HEK293 (cell line): Measurements from ENCODE around the gene SF1.

ENCODE experiments used
- BCL11B ChIP-seq: fragments of 450-650 bp; formaldehyde crosslinking; IDR thresholded peaks from 2 replicates; pipeline ENCODE4 v1.5.1; 2016; ENCODE audit warnings: low read depth, missing biosample characterization, missing genetic modification characterization
- FEZF1 ChIP-seq: fragments of 450-650 bp; formaldehyde crosslinking; IDR thresholded peaks from 2 replicates; pipeline ENCODE4 v1.5.1; 2016; ENCODE audit warnings: missing biosample characterization, missing genetic modification characterization
- KLF8 ChIP-seq: fragments of 450-650 bp; formaldehyde crosslinking; IDR thresholded peaks from 2 replicates; pipeline ENCODE4 v1.5.1; 2016; ENCODE audit warnings: missing biosample characterization, missing genetic modification characterization
- MYNN ChIP-seq: fragments of 450-650 bp; formaldehyde crosslinking; IDR thresholded peaks from 2 replicates; pipeline ENCODE4 v1.5.1; 2016; ENCODE audit warnings: missing biosample characterization, missing genetic modification characterization, borderline replicate concordance
- RBAK ChIP-seq: fragments of 450-650 bp; formaldehyde crosslinking; IDR thresholded peaks from 2 replicates; pipeline ENCODE4 v1.5.1; 2016; ENCODE audit warnings: missing biosample characterization, missing genetic modification characterization
- SALL2 ChIP-seq: fragments of 450-650 bp; formaldehyde crosslinking; IDR thresholded peaks from 2 replicates; pipeline ENCODE4 v1.5.0; 2017; ENCODE audit warnings: missing biosample characterization, mild to moderate bottlenecking, missing genetic modification characterization, borderline replicate concordance
- SP3 ChIP-seq: fragments of 450-650 bp; formaldehyde crosslinking; IDR thresholded peaks from 2 replicates; pipeline ENCODE4 v1.5.1; 2016; ENCODE audit warnings: missing biosample characterization, missing genetic modification characterization
- ZBTB17 ChIP-seq: fragments of 450-650 bp; formaldehyde crosslinking; IDR thresholded peaks from 2 replicates; pipeline ENCODE4 v1.5.1; 2016; ENCODE audit warnings: missing biosample characterization, missing genetic modification characterization
- ZNF10 ChIP-seq: fragments of 450-650 bp; formaldehyde crosslinking; IDR thresholded peaks from 2 replicates; pipeline ENCODE4 v1.5.1; 2017; ENCODE audit warnings: missing biosample characterization, missing genetic modification characterization
- ZNF133 ChIP-seq: fragments of 450-650 bp; formaldehyde crosslinking; IDR thresholded peaks from 2 replicates; pipeline ENCODE4 v1.5.1; 2016; ENCODE audit warnings: missing biosample characterization, missing genetic modification characterization
- ZNF174 ChIP-seq: fragments of 450-650 bp; formaldehyde crosslinking; IDR thresholded peaks from 2 replicates; pipeline ENCODE4 v1.5.0; 2017; ENCODE audit warnings: missing biosample characterization, mild to moderate bottlenecking, missing genetic modification characterization
- ZNF292 ChIP-seq: fragments of 450-650 bp; formaldehyde crosslinking; IDR thresholded peaks from 2 replicates; pipeline ENCODE4 v1.5.1; 2016; ENCODE audit warnings: low read depth, missing biosample characterization, missing genetic modification characterization, borderline replicate concordance
- ZNF37A ChIP-seq: fragments of 450-650 bp; IDR thresholded peaks from 2 replicates; pipeline ENCODE4 v1.5.1; 2018; ENCODE audit warnings: missing biosample characterization, missing genetic modification characterization
- ZNF48 ChIP-seq: fragments of 450-650 bp; formaldehyde crosslinking; IDR thresholded peaks from 2 replicates; pipeline ENCODE4 v1.5.1; 2016; ENCODE audit warnings: missing biosample characterization, missing genetic modification characterization
- ZNF561 ChIP-seq: fragments of 450-650 bp; IDR thresholded peaks from 2 replicates; pipeline ENCODE4 v1.5.1; 2018; ENCODE audit warnings: missing biosample characterization, missing genetic modification characterization, borderline replicate concordance
- ZNF596 ChIP-seq: fragments of 450-650 bp; IDR thresholded peaks from 2 replicates; pipeline ENCODE4 v1.5.0; 2018; ENCODE audit warnings: missing biosample characterization, mild to moderate bottlenecking, missing genetic modification characterization, moderate library complexity
- ZNF621 ChIP-seq: fragments of 450-650 bp; formaldehyde crosslinking; IDR thresholded peaks from 2 replicates; pipeline ENCODE4 v1.5.1; 2017; ENCODE audit warnings: missing biosample characterization, missing genetic modification characterization
- ZNF626 ChIP-seq: fragments of 450-650 bp; sonication (Bioruptor Pico); formaldehyde crosslinking; IDR thresholded peaks from 2 replicates; pipeline ENCODE4 v1.5.1; 2018; ENCODE audit warnings: missing biosample characterization, missing genetic modification characterization, inconsistent platforms
- ZNF747 ChIP-seq: fragments of 450-650 bp; formaldehyde crosslinking; IDR thresholded peaks from 2 replicates; pipeline ENCODE4 v1.5.1; 2016; ENCODE audit warnings: missing biosample characterization, missing genetic modification characterization
- ZNF777 ChIP-seq: fragments of 450-650 bp; formaldehyde crosslinking; IDR thresholded peaks from 2 replicates; pipeline ENCODE4 v1.5.1; 2017; ENCODE audit warnings: missing biosample characterization, missing genetic modification characterization, borderline replicate concordance
- ZNF791 ChIP-seq: fragments of 450-650 bp; formaldehyde crosslinking; IDR thresholded peaks from 2 replicates; pipeline ENCODE4 v1.5.1; 2016; ENCODE audit warnings: missing biosample characterization, missing genetic modification characterization
- TF ChIP-seq, protein P1 (sequence below): fragments of 450-650 bp; formaldehyde crosslinking; conservative IDR thresholded peaks from 2 replicates; pipeline ENCODE4 v1.5.1; 2016; ENCODE audit warnings: low read depth, missing biosample characterization, missing genetic modification characterization
- TF ChIP-seq, protein P2 (sequence below): fragments of 450-650 bp; IDR thresholded peaks from 2 replicates; pipeline ENCODE4 v1.5.1; 2018; ENCODE audit warnings: missing biosample characterization, mild to moderate bottlenecking, missing genetic modification characterization
- TF ChIP-seq, protein P3 (sequence below): fragments of 450-650 bp; formaldehyde crosslinking; IDR thresholded peaks from 2 replicates; pipeline ENCODE4 v1.5.1; 2016; ENCODE audit warnings: missing biosample characterization, missing genetic modification characterization
- TF ChIP-seq, protein P4 (sequence below): fragments of 450-650 bp; formaldehyde crosslinking; IDR thresholded peaks from 2 replicates; pipeline ENCODE4 v1.5.1; 2017; ENCODE audit warnings: missing biosample characterization, missing genetic modification characterization

SF1 gene

DNA sequence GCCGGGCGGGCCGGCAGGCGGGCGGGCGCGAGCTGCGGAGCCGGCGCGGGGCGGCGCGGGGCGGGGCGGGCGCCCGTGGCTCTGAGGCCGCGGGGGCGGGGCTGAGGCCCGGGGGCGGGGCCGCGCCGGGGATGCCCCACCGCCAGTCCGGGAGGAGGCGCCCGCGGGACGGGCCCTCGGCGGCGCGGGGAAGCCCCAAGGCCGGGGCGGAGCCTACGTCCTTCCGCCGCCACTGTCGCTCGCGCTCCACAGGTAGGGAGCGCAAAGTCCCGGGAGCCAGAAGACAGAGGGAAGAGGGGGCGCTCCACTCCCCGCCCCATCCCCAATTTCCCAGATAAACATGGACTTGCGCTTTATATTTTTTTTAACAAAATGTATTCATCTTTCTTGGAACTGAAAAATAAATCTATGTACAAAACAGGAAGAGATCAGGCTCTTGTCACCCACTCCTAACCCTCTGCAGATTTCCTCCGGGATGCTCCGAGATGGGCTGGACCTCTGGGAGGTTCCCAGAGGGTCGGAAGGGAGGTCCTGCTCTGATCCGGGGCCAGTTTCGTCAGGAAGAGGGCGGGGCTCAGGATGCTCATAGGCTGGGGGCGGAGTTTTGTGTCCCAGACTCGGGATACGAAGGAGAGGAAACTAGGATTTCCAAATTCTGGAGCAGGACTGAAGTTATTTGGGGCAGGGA, 25.0 kb upstream of the SF1 start, which contains the start of gene MAP4K2 (continued):
- TF ChIP-seq ZNF292 (tag by site-specific recombination) (no peak), FEZF1 (tag by site-specific recombination) (no peak), ZNF10 (tag by site-specific recombination) (no peak), ZNF37A (tag by site-specific recombination) (no peak), ZNF133 (no peak), ZNF596 (tag by site-specific recombination) (no peak), ZNF561 (peak; percentile 25; the same call in 1 of the 2 replicates), RBAK (tag by site-specific recombination) (no peak), ZNF626 (no peak), ZNF747 (tag by site-specific recombination) (no peak), BCL11B (tag by site-specific recombination) (no peak), ZNF777 (tag by site-specific recombination) (no peak), ZNF174 (tag by site-specific recombination) (no peak), SALL2 (tag by site-specific recombination) (no peak), ZBTB17 (tag by site-specific recombination) (peak; percentile 53), MYNN (no peak), ZNF621 (tag by site-specific recombination) (no peak), KLF8 (peak; percentile 19; the same call in 1 of the 2 replicates), ZNF48 (no peak), ZNF791 (tag by site-specific recombination) (no peak), SP3 (peak; percentile 79)
- TF ChIP-seq, protein P1, sequence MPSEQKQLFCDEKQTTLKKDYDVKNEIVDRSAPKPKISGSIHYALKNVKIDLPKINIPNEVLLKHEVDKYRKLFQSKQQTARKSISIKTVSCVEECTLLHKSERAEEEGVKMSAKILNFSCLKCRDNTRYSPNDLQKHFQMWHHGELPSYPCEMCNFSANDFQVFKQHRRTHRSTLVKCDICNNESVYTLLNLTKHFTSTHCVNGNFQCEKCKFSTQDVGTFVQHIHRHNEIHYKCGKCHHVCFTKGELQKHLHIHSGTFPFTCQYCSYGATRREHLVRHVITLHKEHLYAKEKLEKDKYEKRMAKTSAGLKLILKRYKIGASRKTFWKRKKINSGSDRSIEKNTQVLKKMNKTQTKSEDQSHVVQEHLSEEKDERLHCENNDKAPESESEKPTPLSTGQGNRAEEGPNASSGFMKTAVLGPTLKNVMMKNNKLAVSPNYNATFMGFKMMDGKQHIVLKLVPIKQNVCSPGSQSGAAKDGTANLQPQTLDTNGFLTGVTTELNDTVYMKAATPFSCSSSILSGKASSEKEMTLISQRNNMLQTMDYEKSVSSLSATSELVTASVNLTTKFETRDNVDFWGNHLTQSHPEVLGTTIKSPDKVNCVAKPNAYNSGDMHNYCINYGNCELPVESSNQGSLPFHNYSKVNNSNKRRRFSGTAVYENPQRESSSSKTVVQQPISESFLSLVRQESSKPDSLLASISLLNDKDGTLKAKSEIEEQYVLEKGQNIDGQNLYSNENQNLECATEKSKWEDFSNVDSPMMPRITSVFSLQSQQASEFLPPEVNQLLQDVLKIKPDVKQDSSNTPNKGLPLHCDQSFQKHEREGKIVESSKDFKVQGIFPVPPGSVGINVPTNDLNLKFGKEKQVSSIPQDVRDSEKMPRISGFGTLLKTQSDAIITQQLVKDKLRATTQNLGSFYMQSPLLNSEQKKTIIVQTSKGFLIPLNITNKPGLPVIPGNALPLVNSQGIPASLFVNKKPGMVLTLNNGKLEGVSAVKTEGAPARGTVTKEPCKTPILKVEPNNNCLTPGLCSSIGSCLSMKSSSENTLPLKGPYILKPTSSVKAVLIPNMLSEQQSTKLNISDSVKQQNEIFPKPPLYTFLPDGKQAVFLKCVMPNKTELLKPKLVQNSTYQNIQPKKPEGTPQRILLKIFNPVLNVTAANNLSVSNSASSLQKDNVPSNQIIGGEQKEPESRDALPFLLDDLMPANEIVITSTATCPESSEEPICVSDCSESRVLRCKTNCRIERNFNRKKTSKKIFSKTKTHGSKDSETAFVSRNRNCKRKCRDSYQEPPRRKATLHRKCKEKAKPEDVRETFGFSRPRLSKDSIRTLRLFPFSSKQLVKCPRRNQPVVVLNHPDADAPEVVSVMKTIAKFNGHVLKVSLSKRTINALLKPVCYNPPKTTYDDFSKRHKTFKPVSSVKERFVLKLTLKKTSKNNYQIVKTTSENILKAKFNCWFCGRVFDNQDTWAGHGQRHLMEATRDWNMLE, result no peak
- TF ChIP-seq, protein P2, sequence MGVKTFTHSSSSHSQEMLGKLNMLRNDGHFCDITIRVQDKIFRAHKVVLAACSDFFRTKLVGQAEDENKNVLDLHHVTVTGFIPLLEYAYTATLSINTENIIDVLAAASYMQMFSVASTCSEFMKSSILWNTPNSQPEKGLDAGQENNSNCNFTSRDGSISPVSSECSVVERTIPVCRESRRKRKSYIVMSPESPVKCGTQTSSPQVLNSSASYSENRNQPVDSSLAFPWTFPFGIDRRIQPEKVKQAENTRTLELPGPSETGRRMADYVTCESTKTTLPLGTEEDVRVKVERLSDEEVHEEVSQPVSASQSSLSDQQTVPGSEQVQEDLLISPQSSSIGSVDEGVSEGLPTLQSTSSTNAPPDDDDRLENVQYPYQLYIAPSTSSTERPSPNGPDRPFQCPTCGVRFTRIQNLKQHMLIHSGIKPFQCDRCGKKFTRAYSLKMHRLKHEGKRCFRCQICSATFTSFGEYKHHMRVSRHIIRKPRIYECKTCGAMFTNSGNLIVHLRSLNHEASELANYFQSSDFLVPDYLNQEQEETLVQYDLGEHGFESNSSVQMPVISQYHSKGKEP, result no peak
- TF ChIP-seq, protein P3, sequence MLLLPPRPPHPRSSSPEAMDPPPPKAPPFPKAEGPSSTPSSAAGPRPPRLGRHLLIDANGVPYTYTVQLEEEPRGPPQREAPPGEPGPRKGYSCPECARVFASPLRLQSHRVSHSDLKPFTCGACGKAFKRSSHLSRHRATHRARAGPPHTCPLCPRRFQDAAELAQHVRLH, result no peak
- TF ChIP-seq, protein P4, sequence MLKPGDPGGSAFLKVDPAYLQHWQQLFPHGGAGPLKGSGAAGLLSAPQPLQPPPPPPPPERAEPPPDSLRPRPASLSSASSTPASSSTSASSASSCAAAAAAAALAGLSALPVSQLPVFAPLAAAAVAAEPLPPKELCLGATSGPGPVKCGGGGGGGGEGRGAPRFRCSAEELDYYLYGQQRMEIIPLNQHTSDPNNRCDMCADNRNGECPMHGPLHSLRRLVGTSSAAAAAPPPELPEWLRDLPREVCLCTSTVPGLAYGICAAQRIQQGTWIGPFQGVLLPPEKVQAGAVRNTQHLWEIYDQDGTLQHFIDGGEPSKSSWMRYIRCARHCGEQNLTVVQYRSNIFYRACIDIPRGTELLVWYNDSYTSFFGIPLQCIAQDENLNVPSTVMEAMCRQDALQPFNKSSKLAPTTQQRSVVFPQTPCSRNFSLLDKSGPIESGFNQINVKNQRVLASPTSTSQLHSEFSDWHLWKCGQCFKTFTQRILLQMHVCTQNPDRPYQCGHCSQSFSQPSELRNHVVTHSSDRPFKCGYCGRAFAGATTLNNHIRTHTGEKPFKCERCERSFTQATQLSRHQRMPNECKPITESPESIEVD, result no peak
